GM21723 (cell line): Measurements from ENCODE around the gene SEC14L1.
"Not testable (repeated sequence)": the region's sequence is repeated elsewhere in the genome, so short reads cannot be mapped to it uniquely, and the experiment has no call there.

ENCODE experiments used
- ATAC-seq: cut with Tn5 transposase; IDR thresholded peaks from one replicate; pipeline ENCODE4 v1.9.1; 2021; ENCODE audit warnings: mild to moderate bottlenecking, moderate library complexity; ENCODE audit not compliant: unreplicated experiment

SEC14L1 gene

DNA sequence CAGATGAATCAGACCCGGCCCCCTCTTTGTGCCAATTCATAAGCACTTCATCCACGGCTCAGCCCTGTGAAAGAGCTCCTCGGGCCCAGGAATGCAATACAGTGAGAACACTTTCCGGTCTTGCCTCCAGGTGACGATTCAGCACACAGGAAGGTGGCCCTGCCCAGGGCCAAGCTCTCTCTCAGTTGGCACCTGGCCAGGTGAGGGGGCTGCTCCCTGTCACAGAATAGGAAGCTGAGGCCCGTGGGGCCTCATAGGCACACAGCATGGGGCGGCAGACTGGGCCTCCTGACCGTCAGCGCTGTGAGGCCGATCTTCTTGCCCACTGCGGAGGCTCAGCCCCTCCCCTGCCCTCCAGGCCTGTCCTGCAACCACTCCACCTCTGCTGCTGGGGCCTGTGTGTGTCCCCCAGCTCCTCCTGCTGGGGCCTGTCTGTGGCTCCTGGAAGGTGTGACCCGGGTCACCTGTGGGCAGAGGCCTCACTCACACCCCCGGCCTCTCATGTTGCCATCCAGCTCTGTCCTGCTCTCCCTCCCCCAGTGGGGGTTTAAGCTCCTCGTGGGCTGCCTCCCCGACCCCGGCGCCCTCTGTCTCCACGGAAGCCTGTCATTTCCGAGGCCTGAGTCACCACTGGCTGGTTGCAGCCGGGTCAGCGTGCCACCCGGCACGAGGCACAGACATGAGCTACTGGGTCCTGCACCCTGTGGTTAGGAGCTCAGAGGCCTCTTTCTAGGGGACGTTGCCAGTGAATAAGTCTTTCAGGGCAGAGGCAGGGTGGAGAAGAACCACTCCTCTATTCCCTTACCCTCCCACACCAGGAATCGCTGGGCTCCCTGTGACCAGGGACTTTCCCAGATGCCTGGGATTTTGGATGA, 114.4 kb downstream of the SEC14L1 start:
- ATAC-seq, result no peak

DNA sequence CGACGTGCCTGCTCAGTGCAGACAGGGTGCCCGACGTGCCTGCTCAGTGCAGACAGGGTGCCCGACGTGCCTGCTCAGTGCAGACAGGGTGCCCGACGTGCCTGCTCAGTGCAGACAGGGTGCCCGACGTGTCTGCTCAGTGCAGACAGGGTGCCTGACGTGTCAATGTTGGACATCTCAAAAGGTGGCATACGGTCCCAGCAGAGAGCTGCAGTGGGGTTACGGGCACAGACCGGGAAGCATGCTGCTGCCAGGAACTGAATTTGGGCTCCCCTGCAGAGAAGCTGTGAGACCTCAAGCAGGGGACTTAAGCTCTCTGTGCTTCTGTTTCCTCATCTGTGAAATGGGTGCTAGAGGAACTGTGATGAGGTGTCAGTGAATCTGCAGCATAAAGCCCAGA, 115.2 kb downstream of the SEC14L1 start:
- ATAC-seq, result not testable (repeated sequence)

DNA sequence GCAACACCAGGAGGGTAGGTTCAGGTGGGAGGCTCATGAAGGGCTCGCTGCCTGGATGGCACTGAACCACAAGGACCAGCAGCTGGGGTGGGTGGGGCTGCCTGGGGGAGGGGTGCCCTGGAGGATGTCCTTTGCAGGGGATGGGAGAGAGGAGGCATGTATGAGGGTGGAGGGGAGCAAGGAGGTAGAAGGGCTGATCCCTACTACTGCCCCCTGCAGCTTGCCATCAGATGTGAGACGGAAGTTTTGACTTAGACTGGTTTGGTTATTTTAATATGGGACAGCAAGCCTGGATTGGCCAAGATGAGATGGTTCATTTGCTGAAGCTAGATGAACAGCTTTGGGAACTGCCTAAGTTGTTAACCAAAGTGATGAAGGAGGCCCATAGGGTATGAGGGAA, 115.9 kb downstream of the SEC14L1 start:
- ATAC-seq, result no peak

DNA sequence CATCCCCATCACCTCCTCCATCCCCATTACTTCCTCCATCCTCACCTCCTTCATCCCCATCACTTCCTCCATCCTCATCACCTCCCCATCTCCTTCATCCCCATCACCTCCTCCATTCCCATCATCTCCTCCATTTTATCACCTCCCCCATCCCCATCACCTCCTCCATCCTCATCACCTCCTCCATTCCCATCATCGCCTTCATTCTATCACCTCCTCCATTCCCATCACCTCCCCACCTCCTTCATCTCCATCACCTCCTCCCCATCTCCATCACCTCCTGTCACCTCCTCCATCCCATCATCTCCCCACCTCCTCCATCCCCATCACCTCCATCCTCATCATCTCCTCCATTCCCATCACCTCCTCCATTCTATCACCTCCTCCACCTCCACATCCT, 116.4 kb downstream of the SEC14L1 start:
- no peak for ATAC-seq

DNA sequence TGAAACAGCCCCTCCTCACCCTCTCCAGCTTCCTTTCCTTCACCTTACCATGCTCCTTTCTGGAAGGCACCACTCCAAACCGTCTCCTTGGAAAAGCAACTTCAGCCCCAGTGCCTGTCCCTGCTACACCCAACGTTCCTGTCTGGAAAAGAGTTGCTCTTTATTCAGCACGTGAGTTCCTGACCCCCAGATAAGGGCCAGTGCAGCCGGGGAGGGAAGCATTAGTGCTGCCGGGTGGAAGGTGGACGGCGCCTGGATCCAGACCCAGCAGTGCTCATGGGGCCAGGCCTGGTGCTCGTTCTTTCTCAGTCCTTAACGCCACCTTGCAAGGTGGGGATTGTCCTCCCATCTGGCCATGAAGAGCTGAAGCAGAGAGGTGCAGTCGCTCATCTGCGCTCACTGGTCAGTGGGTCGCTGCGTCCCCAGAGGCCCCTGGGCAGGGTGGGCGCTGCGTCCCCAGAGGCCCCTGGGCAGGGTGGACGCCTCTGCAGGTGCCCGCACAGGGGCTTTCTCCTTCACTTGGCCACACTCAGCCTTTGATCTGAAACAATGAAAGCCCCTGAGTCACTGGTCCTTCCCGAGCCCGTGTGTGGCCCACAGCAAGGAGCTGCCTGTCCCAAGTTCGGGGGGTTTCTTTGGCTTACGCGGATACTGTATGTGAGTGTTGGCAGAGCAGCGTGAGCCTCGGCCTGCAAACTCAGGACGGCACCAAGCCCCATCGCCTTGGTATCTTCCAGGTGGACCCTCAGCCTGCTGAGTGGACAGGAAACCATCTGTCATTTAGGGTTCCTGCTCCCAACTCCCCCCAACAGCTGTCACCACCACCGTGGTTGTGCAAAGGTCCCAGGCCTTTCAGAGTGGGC, 117.1 kb downstream of the SEC14L1 start:
- no peak for ATAC-seq

DNA sequence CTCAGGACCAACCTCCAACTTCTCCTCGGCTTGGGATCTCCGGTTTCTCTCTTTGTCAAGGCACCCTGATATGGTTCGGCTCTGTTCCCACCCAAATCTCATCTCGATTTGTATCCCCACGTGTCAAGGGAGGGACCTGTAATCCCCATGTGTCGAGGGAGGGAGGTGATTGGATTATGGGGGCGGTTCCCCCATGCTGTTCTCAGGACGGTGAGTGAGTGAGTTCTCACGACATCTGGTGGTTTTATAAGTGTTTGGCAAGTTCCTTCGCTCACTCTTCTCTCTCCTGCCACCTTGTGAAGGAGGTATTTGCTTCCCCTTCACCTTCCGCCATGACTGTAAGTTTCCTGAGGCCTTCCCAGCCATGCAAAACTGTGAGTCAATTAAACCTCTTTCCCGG, 117.9 kb downstream of the SEC14L1 start:
- ATAC-seq, result no peak

DNA sequence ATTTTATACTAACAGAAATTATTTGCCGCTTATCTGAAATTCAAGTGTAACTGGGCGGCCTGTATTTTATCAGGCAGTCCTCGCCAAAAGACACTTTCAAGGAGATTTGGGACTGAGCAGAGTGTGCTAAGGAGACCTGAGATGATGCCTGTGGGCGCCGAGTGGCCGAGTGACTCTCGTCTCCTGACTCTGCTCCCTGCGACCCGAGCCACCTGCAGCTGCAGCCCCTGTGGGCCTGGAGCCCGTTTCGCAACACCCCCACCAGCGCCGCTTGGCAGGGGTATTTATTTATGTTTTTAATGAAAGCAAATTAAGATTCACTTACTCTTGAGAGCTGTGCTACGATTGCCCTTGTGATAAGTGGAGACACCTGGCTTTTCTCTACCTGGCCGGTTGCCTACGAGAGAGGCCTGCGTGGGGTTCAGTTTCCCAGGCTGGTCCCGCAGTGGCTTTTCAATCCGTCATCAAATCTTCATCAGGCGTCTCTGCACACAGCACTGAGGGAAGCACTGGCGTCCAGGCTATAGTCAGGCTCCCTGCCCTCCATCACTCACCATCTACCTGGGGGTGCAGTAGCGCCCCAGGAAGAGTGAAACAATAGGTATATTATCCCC, 124.0 kb downstream of the SEC14L1 start:
- no peak for ATAC-seq

DNA sequence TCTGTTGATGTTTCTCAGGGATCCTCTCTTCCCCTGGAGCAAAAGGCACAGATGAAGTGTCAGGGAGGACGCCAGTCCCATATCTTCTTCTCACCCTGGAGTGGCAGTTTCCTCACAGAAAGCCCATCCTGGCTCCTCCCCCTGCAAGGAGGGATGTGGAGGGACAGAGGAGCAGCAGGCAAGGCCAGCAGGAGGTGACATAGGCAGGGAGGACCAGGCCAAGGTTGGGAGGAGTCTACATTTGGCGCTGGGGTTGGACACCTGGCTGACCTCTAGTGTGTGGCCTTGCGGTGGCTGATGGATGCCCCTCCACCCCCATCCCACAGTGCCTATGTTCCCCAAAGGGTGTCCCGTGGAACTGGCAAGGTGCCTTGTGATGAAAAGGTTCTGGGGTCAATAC, 125.4 kb downstream of the SEC14L1 start:
- ATAC-seq, result no peak
